ENCODE results near the gene ADAMTS6. TPM values are rescaled to one million over a fixed set of nuclear protein-coding genes. Genes with fewer than 3 reads are reported as not detected.

ADAMTS6 gene
- polyA plus RNA-seq, 1 experiment: 28.0 TPM

DNA sequence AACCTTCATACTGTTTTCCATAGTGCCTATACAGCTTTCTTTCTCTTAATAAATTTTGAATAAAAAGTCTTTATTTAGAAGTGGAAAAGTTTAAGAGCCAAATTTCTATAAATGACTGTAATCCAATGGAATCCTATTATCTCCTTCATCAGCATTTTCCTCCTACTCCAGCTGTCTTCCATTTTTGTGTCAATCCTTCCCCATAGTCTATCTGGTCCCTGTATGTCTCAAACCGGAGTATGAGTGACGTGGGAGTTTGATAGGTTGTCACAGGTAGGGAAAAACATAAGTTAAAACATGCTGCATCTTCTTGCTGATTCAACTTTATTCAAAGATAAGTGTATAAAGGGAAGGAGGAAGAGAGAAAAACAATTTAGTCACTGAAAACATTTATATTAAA lies 70.4 kb downstream of the ADAMTS6 start:
- H3K4me3 ChIP-seq (ENCODE audit: low read depth, low read length): no peak overlapping the region
- CTCF ChIA-PET: no interaction called here
- DNase-seq (ENCODE audit: low read depth): no peak
- H3K27me3 ChIP-seq (ENCODE audit: control insufficient read depth, insufficient read depth, low read length): no peaks in the 10 kb centered on the region
- H3K36me3 ChIP-seq (ENCODE audit: control insufficient read depth, insufficient read depth, low read length): peaks cover 5% of the 10 kb centered on the region; the same call in 1 of the 2 replicates
- POLR2A ChIA-PET: no interaction called here
- TF ChIP-seq, protein P1, sequence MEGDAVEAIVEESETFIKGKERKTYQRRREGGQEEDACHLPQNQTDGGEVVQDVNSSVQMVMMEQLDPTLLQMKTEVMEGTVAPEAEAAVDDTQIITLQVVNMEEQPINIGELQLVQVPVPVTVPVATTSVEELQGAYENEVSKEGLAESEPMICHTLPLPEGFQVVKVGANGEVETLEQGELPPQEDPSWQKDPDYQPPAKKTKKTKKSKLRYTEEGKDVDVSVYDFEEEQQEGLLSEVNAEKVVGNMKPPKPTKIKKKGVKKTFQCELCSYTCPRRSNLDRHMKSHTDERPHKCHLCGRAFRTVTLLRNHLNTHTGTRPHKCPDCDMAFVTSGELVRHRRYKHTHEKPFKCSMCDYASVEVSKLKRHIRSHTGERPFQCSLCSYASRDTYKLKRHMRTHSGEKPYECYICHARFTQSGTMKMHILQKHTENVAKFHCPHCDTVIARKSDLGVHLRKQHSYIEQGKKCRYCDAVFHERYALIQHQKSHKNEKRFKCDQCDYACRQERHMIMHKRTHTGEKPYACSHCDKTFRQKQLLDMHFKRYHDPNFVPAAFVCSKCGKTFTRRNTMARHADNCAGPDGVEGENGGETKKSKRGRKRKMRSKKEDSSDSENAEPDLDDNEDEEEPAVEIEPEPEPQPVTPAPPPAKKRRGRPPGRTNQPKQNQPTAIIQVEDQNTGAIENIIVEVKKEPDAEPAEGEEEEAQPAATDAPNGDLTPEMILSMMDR (IDR thresholded peaks at IDR 0.05; ENCODE audit: insufficient read depth, low read depth, low read length): no peak

DNA sequence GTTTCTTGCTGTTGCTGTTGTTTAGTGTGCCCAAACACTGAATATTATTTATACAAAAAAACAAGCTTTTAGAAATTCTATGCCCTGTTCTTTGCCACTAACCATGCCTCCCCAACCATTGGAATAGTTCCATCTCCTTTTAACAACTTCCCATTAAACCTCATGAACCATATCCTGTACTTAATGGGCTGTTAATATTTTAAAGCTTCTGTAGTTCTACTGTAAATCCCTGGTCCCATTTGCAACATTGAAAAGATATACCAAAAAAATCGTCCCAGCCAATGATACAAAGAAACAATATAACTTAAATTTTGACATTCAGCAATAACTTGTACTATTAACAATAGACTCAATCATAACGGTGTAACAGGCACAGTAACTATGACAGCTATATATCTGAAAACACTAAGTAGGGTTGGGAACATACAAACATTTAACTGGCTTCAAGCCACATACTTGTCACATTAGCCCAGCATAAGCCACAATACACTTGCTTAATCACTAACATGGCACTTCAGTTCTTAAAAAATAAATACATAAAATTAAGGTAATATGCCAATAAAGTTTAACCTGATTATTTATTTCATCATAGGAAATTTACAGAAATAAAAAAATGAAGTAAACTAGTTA lies 86.1 kb downstream of the ADAMTS6 start:
- TF ChIP-seq, protein P1 (IDR thresholded peaks at IDR 0.05; ENCODE audit: insufficient read depth, low read depth, low read length): no peak
- Histone ChIP-seq H3K4me3 (ENCODE audit: low read depth, low read length) (no peak overlapping the region), H3K36me3 (ENCODE audit: control insufficient read depth, insufficient read depth, low read length) (no peaks in the 10 kb centered on the region), H3K27me3 (ENCODE audit: control insufficient read depth, insufficient read depth, low read length) (no peaks in the 10 kb centered on the region)
- ChIA-PET CTCF (no interaction called here), POLR2A (no interaction called here)
- DNase-seq (ENCODE audit: low read depth): no peak

DNA sequence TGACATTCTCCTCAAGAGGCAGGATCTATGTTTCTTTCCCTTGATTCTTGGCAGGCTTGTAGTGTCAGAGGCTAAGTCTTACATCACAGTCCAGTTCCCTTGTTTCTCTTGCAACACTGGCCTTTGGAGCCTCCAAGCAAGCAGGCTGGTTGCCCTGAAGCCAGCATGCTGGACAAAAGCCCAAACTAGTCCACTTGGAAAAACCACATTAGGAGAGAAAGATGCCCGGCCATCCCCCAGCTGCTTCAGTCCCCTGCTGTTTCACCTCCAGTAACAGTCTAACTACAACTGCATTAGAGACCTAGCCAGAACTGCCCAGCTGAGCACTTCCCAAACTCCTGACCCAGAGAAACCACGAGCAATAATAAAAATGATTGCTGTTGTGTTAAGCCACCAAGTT lies 87.6 kb downstream of the ADAMTS6 start:
- Histone ChIP-seq H3K36me3 (ENCODE audit: control insufficient read depth, insufficient read depth, low read length) (no peaks in the 10 kb centered on the region), H3K27me3 (ENCODE audit: control insufficient read depth, insufficient read depth, low read length) (no peaks in the 10 kb centered on the region), H3K4me3 (ENCODE audit: low read depth, low read length) (no peak overlapping the region)
- ChIA-PET CTCF (interaction anchor here (0.7 kb wide), 1 partner anchor 31 kb away, joined by 3 read pairs; no protein-coding TSS in a partner anchor), POLR2A (interaction anchor here (0.9 kb wide), 1 partner anchor 89 kb away, joined by 3 read pairs; no protein-coding TSS in a partner anchor)
- TF ChIP-seq, protein P1 (IDR thresholded peaks at IDR 0.05; ENCODE audit: insufficient read depth, low read depth, low read length): no peak
- peak; percentile 76 for DNase-seq (ENCODE audit: low read depth)

DNA sequence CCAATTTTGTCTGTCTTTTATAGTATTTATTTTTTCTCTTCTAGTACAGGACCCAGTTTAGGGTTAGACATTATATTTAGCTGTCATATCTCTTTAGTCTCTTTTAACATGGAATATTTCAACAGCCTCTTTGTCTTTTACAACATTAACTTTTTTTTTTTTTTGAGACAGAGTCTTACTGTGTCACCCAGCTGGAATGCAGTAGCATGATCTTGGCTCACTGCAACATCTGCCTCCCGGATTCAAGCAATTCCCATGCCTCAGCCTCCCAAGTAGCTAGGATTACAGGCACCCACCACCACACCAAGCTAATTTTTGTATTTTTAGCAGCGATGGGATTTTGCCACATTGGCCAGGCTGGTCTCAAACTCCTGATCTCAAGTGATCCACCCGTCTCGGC lies 90.1 kb downstream of the ADAMTS6 start:
- Histone ChIP-seq H3K36me3 (ENCODE audit: control insufficient read depth, insufficient read depth, low read length) (no peaks in the 10 kb centered on the region), H3K27me3 (ENCODE audit: control insufficient read depth, insufficient read depth, low read length) (no peaks in the 10 kb centered on the region), H3K4me3 (ENCODE audit: low read depth, low read length) (no peak overlapping the region)
- POLR2A ChIA-PET: no interaction called here
- no peak for DNase-seq (ENCODE audit: low read depth)
- CTCF ChIA-PET: no interaction called here
- TF ChIP-seq, protein P1 (IDR thresholded peaks at IDR 0.05; ENCODE audit: insufficient read depth, low read depth, low read length): no peak

DNA sequence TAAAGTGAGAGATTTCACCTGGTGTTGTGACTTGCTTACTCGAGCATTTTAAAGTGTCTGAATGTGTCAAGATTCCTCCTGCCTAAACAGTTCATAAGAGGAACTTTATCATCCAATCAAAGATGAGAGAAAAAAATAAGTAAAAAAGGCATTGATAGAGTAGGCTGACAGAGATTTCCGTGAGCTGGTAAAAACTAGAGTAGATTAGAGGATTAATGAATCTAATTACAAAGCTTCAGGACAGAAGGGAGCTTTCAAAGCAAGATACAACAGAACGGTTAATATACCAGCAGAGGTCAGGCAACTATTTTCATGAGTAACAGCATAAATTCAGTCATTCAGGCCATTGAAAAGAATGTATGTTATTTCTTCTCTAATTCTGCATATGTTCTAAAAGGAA lies 91.5 kb downstream of the ADAMTS6 start:
- POLR2A ChIA-PET: no interaction called here
- TF ChIP-seq, protein P1 (IDR thresholded peaks at IDR 0.05; ENCODE audit: insufficient read depth, low read depth, low read length): no peak
- Histone ChIP-seq H3K36me3 (ENCODE audit: control insufficient read depth, insufficient read depth, low read length) (no peaks in the 10 kb centered on the region), H3K27me3 (ENCODE audit: control insufficient read depth, insufficient read depth, low read length) (no peaks in the 10 kb centered on the region), H3K4me3 (ENCODE audit: low read depth, low read length) (no peak overlapping the region)
- CTCF ChIA-PET: no interaction called here
- no peak for DNase-seq (ENCODE audit: low read depth)

Data from BJ (cell line).